IMR-90 (cell line): ENCODE measurements around the gene ANKRD44.
A peak's percentile ranks its signal among the peaks of the same experiment; 100 is the strongest.

Source experiments
- CHD1 ChIP-seq: IDR thresholded peaks from 2 replicates; pipeline ENCODE4 v1.6.1; 2012; ENCODE audit warnings: low read depth, low read length, improper control_type of control experiment
- CTCF ChIP-seq: conservative IDR thresholded peaks from 2 replicates; pipeline ENCODE4 v1.5.1; 2012; ENCODE audit warnings: mild to moderate bottlenecking, low read depth, low read length, improper control_type of control experiment
- FOS ChIP-seq: fragments of 150-350 bp; IDR thresholded peaks from 2 replicates; pipeline ENCODE4 v1.6.1; 2016; ENCODE audit warnings: low read depth, low read length
- MAFK ChIP-seq: IDR thresholded peaks from 2 replicates; pipeline ENCODE4 v1.6.1; 2012; ENCODE audit warnings: low read depth, low read length, improper control_type of control experiment
- MAZ ChIP-seq: IDR thresholded peaks from 2 replicates; pipeline ENCODE4 v1.6.1; 2012; ENCODE audit warnings: low read depth, mild to moderate bottlenecking, low read length, improper control_type of control experiment, moderate library complexity, borderline replicate concordance
- MXI1 ChIP-seq: IDR thresholded peaks from 2 replicates; pipeline ENCODE4 v1.6.1; 2012; ENCODE audit warnings: low read depth, mild to moderate bottlenecking, low read length, moderate library complexity, borderline replicate concordance
- NFE2L2 ChIP-seq: fragments of 150-350 bp; IDR thresholded peaks from 2 replicates; pipeline ENCODE4 v1.6.1; 2016; ENCODE audit warnings: low read depth, mild to moderate bottlenecking, low read length
- POLR2A ChIP-seq: IDR thresholded peaks from 2 replicates; pipeline ENCODE4 v1.6.1; 2012; ENCODE audit warnings: mild to moderate bottlenecking, low read depth, low read length
- RAD21 ChIP-seq: IDR thresholded peaks from 2 replicates; pipeline ENCODE4 v1.6.1; 2012; ENCODE audit warnings: low read length, improper control_type of control experiment
- RCOR1 ChIP-seq: IDR thresholded peaks from 2 replicates; pipeline ENCODE4 v1.6.1; 2012; ENCODE audit warnings: mild to moderate bottlenecking, low read length, improper control_type of control experiment; ENCODE audit not compliant: insufficient replicate concordance
- RFX5 ChIP-seq: IDR thresholded peaks from 2 replicates; pipeline ENCODE4 v1.8.0; 2012; ENCODE audit warnings: low read depth, mild to moderate bottlenecking, low read length, moderate library complexity
- TF ChIP-seq, protein P1 (sequence below): fragments of 150-350 bp; IDR thresholded peaks from 2 replicates; pipeline ENCODE4 v1.6.1; 2016; ENCODE audit warnings: low read depth, mild to moderate bottlenecking, low read length, moderate library complexity, borderline replicate concordance
- TF ChIP-seq, protein P2 (sequence below): fragments of 150-350 bp; IDR thresholded peaks from 2 replicates; pipeline ENCODE4 v1.6.1; 2017; ENCODE audit warnings: mild to moderate bottlenecking, antibody characterized with exemption, low read length, low read depth

- TF ChIP-seq RFX5 (no peak), MXI1 (no peak), FOS (no peak), CTCF (no peak), MAZ (no peak), POLR2A (no peak), NFE2L2 (no peak), RAD21 (no peak), MAFK (peak; percentile 94), CHD1 (no peak), RCOR1 (no peak)
- TF ChIP-seq, protein P1, sequence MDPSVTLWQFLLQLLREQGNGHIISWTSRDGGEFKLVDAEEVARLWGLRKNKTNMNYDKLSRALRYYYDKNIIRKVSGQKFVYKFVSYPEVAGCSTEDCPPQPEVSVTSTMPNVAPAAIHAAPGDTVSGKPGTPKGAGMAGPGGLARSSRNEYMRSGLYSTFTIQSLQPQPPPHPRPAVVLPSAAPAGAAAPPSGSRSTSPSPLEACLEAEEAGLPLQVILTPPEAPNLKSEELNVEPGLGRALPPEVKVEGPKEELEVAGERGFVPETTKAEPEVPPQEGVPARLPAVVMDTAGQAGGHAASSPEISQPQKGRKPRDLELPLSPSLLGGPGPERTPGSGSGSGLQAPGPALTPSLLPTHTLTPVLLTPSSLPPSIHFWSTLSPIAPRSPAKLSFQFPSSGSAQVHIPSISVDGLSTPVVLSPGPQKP, result no peak
- TF ChIP-seq, protein P2, sequence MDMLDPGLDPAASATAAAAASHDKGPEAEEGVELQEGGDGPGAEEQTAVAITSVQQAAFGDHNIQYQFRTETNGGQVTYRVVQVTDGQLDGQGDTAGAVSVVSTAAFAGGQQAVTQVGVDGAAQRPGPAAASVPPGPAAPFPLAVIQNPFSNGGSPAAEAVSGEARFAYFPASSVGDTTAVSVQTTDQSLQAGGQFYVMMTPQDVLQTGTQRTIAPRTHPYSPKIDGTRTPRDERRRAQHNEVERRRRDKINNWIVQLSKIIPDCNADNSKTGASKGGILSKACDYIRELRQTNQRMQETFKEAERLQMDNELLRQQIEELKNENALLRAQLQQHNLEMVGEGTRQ, result no peak
Measured at GRCh38 chr2:197109326-197109725, 201.3 kb downstream of the ANKRD44 start.
